ENCODE results near the gene PFKFB2.

The PFKFB2 gene

GRCh38 chr1:207069858-207070506 is 16.9 kb downstream of the PFKFB2 start:
- DNase-seq: no peak

GRCh38 chr1:207070811-207071210 is 17.7 kb downstream of the PFKFB2 start:
- no peak for DNase-seq

- no peak for DNase-seq
These were observed 18.4 kb downstream of the PFKFB2 start for GRCh38 chr1:207071426-207071825.

- DNase-seq: no peak
These were observed 19.2 kb downstream of the PFKFB2 start for GRCh38 chr1:207072233-207072632.

DNA sequence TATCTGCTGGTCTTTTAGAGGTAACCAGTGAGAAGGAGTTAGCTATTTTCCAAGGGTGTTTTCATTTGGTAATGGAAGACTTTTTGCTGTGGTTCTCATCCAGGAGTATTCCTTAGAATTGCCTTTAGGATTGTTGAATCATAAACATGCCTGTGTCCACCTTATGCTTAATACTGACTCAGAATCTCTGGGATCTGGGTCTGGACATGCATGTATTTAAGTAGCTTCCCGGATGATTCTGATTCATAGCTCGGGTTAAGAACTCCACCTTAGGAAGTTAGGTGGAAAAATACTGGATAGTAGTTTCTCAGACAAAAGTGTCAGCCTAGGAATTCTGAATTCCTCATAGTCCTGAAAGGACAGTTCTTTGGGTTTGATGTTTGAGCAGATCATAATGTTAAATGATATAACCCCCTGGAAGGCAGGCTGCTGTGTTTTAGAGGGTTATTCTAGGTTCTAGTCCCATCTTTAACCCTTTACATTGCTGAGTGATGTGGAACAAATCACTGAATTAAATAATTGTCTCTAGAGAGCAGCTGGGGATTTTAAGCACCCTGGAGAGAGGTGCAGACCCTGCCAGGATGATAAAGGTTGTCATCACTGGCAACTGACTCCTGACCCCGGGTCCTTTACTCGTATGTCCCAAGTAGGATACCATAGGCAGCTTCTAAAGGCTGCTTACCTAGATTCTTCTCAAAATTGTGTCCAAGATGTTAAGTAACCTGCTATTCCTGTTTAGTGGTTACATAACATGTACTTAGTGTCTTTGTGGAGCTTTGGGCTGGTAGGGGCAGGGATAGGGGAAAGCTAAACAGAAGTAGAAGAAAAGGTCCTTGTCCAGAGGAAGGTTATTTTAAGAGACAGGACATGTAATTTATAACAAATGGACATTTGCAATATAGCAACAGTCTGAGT is 21.1 kb downstream of the PFKFB2 start:
- no peak for DNase-seq

- no peak for DNase-seq
These were observed 23.3 kb downstream of the PFKFB2 start for GRCh38 chr1:207076181-207076955.

GRCh38 chr1:207077012-207077411 is 23.9 kb downstream of the PFKFB2 start:
- no peak for DNase-seq

DNA sequence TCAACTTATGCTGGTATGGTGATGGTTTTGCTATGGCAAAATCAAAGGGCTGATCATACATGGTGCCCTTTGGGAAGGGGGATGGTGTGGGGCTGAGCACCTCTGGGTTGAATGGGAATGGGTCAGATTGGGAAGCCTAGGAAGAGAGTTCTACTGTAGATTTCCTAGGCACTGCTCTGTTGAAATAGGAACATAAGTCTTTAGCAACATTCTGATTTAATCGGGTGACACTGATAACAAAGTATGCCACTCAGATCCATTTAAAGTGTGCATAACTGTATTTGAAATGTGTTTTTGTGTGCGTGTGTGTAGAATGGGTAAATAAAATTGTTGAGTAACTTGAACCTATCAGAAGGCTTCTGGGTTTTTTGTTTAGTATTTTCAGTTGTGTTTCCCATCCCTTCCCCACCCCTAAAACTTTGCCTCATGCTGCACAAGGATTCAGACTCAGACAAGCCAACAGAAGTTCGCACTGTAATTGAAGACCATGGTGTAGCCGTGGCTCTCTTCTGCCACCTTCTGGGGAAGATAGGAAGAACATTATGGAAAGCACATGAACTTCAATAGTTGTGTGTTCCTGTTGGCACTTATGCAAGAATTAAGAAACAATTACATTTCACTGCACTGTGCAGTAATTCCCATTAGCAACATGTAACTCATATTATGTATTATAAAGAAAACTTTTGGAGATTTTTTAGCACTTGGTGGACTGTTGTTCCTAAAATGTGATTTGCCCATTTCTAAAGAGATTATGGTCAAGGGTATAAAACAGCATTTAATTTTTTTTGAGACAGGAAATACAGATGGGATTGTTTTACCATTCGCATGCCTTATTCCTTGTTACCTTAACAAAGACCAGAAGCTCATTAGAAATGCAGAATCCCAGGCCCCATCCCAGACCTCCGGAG is 24.6 kb downstream of the PFKFB2 start:
- peak; percentile 47 for DNase-seq

DNA sequence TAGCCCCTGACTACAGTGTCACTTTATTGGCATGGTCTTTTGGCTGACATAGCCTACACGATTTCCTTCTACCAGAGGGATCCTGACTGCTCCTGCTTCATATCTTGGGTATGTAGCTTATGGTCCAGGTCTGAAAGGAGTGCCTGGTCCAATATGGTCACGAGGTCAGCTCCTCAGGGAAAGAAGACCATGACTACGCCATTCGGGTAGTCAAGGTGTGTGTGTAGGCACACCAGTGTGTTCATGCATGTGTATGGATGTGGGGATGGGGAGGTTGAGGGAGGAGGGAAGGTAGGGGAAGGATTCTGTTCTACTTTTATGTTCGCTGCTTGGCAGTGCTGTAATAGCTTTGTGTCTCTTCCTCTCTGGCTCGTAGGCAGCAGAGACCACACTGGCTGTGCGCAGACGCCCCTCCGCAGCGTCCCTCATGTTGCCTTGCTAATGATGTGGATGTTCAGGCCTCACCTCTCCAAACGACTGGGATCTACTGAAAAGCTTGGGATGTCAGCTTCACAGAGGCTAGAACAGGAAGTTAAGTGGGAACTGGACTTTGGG is 25.6 kb downstream of the PFKFB2 start:
- DNase-seq: no peak

DNA sequence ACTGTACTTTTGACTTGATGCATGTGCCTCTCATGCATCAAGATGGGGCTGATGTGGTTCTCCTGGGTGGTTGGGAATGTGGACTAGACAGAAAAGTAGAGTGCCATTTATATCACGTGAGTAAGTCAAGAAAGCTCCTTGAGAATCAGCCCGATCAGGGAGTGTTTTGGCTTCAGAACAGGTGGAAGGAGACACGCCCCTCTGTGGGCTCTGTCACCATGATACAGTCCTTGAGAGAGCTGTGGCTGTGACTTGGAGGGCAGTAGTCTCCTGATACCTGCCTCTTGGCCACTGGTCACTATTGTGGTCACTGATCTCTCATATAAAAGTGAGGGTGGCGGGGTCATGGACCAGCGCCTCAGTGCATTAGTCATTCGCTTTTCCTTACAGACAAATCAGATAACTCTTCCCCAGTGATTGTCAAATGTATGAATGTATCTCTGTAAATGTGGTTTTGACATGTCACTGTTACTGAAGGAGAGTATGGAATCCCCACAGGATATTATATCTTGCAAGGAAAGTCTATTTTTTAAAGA is 26.7 kb downstream of the PFKFB2 start:
- no peak for DNase-seq

GRCh38 chr1:207081088-207081487 is 28.0 kb downstream of the PFKFB2 start:
- no peak for DNase-seq

DNA sequence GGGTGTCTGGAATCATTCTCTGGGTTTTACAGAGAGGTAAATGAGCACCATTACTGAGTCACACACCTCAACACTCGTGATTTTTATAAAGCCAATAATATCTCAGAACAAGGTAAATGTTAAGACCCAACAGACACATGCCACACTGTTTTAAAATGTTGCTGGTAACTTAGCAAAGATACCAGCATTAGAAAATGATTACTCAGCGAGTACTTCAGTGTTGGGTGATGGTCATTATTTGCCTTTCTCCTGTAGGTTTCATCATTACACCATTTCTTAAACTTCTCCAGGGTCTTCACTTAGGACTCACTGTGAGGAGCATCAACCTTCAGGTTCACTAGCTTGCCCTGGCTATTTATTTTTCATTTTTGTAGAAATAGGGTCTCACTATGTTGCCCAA is 28.7 kb downstream of the PFKFB2 start:
- no peak for DNase-seq

DNA sequence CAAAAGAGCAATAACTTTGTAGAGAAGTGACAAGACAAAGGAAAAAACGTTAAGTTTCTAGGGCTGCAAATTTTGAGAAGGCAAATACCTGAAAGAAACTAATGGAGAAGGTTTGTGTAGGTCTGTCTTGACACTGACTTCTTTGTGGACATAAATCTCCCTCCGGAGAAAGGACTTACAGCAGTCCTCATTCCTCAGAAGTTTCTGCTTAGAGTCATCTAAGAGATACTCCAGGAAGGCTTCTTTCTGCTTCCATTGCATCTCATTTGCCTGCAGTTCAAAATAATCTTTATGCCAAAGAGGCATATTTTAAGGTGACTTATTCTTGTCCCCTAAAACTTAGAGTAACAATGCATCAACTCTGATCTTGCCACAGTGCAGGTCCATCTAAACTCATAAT is 31.2 kb downstream of the PFKFB2 start:
- no peak for DNase-seq

DNA sequence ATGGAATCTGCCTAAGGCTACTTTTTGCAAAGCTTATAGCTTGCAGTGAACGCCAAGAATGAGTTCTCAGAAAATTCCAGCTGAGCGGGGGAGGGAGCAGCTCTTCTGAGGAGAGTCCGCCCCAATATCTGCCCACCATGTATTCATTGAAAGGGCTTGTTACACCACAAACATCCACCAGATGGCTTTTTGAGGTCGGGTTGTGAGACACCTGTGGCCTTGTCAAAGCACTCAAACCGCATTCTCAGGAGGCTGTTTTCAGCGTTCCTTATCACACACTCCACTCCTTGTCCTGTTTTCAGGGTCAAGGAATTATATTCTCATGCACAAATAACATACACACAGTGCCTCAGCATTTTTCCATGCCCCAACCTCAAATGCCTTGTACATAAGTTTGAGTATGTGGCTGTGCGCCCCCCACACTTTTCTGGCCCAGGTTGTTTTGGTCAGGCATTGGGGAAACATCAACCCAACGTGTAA is 31.7 kb downstream of the PFKFB2 start:
- DNase-seq: peak; percentile 47

- DNase-seq: no peak
These were observed 32.8 kb downstream of the PFKFB2 start for GRCh38 chr1:207085887-207086286.

DNA sequence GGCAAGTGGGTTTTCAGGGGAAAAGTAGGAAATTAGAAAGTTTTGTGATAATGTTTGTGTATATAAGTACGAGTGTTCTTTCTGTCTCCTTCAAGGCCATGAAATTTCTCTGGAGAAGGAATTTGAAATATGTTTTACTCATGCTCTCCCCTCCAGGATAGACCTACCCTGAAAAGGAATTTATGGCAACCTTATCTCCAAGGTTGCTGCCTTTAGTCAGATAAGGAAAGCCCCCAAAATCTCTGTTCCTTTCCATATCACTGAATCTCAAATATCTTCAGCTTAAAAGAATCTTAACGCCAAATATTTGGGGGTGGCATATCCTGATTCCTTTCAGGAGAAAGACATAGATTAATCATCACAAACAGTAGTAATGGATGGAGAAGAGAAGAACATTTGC is 35.1 kb downstream of the PFKFB2 start:
- no peak for DNase-seq

DNA sequence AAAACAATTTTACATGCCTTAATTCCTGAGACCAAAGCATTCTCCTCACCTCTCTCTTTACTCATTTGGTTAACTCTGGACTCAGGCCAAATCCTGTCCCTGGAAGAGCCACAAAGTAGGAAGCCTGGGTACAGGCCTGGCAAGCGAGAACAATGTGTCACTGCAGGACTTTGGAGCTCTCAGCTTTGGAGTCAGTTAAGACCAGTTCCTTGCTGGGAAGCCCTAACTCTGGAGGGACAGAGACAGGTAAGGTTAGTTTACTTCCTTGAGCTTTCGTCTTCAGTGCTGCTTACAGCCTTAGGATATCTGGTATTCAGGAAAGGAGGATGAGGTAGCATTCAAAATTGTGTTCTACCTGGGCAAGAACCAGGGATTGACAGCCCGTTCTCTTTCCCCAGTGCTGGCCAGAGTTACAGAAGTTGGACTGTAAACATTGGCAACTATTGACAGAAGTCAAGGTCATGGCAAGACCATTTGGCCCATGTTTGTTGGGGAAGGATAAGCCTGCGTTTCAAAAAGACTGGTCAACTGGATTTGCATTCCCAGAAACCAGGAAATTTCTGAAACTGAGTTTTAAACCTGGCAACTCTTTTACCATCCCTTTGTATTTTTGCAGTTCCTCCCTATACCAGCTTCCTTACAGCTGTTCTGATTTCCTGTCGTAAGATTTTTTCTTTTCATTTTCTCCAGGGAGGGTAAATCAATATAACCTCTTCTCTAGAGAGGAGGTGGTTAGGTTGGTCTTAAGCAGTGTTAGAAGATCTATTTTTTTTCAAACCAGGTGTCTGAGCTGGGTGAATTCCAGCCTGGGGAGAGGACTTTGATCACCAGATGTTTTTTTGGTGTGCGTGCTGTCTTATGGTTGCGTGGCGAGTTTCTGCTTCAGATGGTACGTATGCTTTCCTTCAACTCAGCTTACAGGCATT is 35.9 kb downstream of the PFKFB2 start, which contains the start of gene C4BPB:
C4BPB (plus strand) TSS at position 160 of the 926 bp plus-strand sequence; CDS start at position 832, 672 bp downstream.
- DNase-seq: no peak

DNA sequence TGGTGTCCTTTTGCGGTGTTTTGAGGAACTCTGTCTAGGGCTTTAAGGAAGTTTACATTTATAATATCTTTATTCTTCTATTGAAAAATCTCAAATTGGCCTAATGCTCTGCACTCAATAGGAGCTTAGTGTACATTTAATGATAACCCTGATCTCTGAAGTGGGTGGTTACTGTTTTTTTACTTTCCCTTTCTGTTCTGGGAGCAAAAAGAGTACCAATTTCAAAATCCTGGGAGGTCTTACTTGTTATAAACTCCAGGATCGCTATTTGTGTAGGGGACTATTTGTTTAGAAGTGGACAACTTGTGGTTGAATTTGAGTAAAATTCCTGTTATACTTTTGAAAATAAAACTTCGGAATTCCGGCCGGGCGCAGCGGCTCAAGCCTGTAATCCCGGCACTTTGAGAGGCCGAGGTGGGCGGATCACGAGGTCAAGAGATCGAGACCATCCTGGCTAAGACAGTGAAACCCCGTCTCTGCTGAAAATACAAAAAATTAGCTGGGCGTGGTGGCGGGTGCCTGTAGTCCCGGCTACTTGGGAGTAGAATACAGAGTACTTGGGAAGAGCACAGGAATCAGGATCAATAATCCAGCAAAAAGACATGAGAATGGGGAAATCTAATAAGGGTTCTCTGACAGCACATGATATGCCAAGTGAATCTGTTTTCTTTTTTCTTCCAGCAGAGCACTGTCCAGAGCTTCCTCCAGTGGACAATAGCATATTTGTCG is 36.7 kb downstream of the PFKFB2 start:
- DNase-seq: no peak

DNA sequence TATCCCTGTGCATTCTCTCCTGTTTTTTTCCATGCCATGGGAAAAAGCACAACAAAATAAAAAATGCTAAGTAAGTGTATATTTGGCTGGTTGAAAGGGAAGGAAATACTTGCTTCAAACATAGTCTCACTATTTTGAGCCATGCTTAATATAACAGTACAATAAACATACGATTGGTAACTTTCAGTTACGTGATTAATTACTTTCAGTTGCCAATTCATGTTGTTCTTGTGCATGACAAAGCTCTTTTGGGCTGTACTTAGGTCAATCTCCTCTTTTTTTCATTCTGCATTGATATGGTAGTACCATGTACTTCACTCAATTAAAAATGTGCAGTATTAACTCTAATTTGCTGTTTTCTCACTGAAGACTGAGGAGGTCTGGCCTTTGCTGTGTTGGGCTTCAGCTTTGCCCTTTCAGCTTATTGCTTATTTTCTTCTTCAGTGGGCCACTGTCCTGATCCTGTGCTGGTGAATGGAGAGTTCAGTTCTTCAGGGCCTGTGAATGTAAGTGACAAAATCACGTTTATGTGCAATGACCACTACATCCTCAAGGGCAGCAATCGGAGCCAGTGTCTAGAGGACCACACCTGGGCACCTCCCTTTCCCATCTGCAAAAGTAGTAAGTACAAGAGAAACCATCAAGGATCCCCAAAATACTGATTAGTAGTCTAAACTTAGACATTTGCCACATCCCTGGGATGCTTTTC is 38.3 kb downstream of the PFKFB2 start:
- no peak for DNase-seq

Data from stimulated activated CD4-positive, alpha-beta T cell treated with anti-CD3 and anti-CD28 coated beads, Interleukin-1b, Interleukin-23, amount 100 ng/mL, for 48 hours (primary cell).